Loucy (cell line): ENCODE measurements around the gene CACFD1.

Experiments used
- H2AFZ ChIP-seq: fragments of 200-600 bp; sonication (generic); 2 replicates; pipeline ENCODE4 v1.6.0; 2016; ENCODE audit warnings: antibody characterized with exemption, mild to moderate bottlenecking, low read length, moderate library complexity
- H3F3A ChIP-seq: fragments of 200-600 bp; 2 replicates; pipeline ENCODE4 v1.6.0; 2016; ENCODE audit warnings: antibody characterized with exemption, low read depth, mild to moderate bottlenecking
- H3K27me3 ChIP-seq: fragments of 200-600 bp; sonication (generic); 2 replicates; pipeline ENCODE4 v1.6.1; 2014; ENCODE audit warnings: low read length, mild to moderate bottlenecking; ENCODE audit not compliant: insufficient read depth, poor library complexity, severe bottlenecking
- H3K36me3 ChIP-seq: fragments of 200-600 bp; sonication (generic); 2 replicates; pipeline ENCODE4 v1.6.1; 2016; ENCODE audit warnings: low read length; ENCODE audit not compliant: insufficient read depth
- H3K4me1 ChIP-seq: fragments of 200-600 bp; sonication (generic); 2 replicates; pipeline ENCODE4 v1.5.1; 2014; ENCODE audit warnings: low read length, mild to moderate bottlenecking; ENCODE audit not compliant: insufficient read depth, poor library complexity, severe bottlenecking
- H3K4me2 ChIP-seq: fragments of 200-600 bp; sonication (generic); 2 replicates; pipeline ENCODE4 v1.6.0; 2014; ENCODE audit warnings: antibody characterized with exemption, low read length, low read depth, mild to moderate bottlenecking; ENCODE audit not compliant: poor library complexity, severe bottlenecking
- H3K4me3 ChIP-seq: fragments of 200-600 bp; sonication (generic); 2 replicates; pipeline ENCODE4 v1.5.1; 2014; ENCODE audit warnings: low read length, mild to moderate bottlenecking, mixed read lengths; ENCODE audit not compliant: poor library complexity, severe bottlenecking
- H3K79me2 ChIP-seq: fragments of 200-600 bp; sonication (generic); 2 replicates; pipeline ENCODE4 v1.6.1; 2014; ENCODE audit warnings: low read length; ENCODE audit not compliant: insufficient read depth
- H3K9ac ChIP-seq: fragments of 200-600 bp; sonication (generic); 2 replicates; pipeline ENCODE4 v1.6.0; 2014; ENCODE audit warnings: mild to moderate bottlenecking, low read depth, low read length, moderate library complexity; ENCODE audit not compliant: poor library complexity, severe bottlenecking
- H3K9me2 ChIP-seq: fragments of 200-600 bp; sonication (generic); replicated peaks from 2 replicates; pipeline ENCODE4 v1.6.1; 2016; ENCODE audit warnings: low read depth, low read length, mixed read lengths
- H3K9me3 ChIP-seq: fragments of 200-600 bp; sonication (generic); 2 replicates; pipeline ENCODE4 v1.6.1; 2014; ENCODE audit warnings: mild to moderate bottlenecking, antibody characterized with exemption, low read length, low read depth; ENCODE audit not compliant: insufficient read depth
- H4K20me1 ChIP-seq: fragments of 200-600 bp; sonication (generic); 2 replicates; pipeline ENCODE4 v1.6.0; 2014; ENCODE audit warnings: antibody characterized with exemption, low read length, mild to moderate bottlenecking; ENCODE audit not compliant: insufficient read depth, poor library complexity, severe bottlenecking
- EZH2phosphoT487 ChIP-seq: fragments of 200-600 bp; IDR thresholded peaks from 2 replicates; pipeline ENCODE4 v1.6.1; 2018; ENCODE audit warnings: antibody characterized with exemption, mild to moderate bottlenecking, moderate library complexity, borderline replicate concordance
- TF ChIP-seq, protein P1 (sequence below): fragments of 200-600 bp; sonication (generic); conservative IDR thresholded peaks from 2 replicates; pipeline ENCODE4 v1.5.1; 2014; ENCODE audit warnings: mild to moderate bottlenecking, antibody characterized with exemption, low read length

Gene CACFD1

DNA sequence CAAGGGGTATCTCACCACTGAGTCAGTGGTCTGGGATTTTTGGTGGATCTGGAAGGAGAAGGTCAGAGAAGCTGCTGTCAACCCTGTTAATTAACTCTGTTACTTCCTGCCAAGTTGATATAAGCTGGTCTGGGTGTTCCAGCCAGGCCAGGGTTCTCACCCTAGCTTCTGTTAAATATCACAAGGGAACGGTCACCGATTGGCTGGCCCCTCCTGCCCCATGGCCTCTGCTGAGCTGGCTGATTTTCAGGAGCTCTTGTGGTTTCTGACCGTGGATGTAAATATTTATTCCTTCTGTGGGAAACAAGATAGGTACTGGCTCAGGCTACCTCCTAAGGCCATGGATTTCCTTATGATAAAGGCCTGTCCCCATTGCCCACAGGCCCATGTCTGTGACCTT, 36.6 kb upstream of the CACFD1 start:
- Histone ChIP-seq H3K4me1 (peaks cover 10% of the 10 kb centered on the region), H3K9ac (no peak overlapping the region), H3K9me3 (no peaks in the 10 kb centered on the region; the same call in 1 of the 2 replicates), H3K79me2 (0 out of 2 replicates have a peak, but pooled peaks cover 2% of the 10 kb centered on the region), H2AFZ (no peak overlapping the region), H3K27me3 (no peaks in the 10 kb centered on the region), H3K4me3 (no peak overlapping the region), H4K20me1 (no peaks in the 10 kb centered on the region), H3F3A (no peaks in the 10 kb centered on the region), H3K36me3 (no peaks in the 10 kb centered on the region), H3K9me2 (no peaks in the 10 kb centered on the region), H3K4me2 (no peak overlapping the region)
- TF ChIP-seq, protein P1, sequence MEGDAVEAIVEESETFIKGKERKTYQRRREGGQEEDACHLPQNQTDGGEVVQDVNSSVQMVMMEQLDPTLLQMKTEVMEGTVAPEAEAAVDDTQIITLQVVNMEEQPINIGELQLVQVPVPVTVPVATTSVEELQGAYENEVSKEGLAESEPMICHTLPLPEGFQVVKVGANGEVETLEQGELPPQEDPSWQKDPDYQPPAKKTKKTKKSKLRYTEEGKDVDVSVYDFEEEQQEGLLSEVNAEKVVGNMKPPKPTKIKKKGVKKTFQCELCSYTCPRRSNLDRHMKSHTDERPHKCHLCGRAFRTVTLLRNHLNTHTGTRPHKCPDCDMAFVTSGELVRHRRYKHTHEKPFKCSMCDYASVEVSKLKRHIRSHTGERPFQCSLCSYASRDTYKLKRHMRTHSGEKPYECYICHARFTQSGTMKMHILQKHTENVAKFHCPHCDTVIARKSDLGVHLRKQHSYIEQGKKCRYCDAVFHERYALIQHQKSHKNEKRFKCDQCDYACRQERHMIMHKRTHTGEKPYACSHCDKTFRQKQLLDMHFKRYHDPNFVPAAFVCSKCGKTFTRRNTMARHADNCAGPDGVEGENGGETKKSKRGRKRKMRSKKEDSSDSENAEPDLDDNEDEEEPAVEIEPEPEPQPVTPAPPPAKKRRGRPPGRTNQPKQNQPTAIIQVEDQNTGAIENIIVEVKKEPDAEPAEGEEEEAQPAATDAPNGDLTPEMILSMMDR, result no peak
- TF ChIP-seq EZH2phosphoT487, result no peak

DNA sequence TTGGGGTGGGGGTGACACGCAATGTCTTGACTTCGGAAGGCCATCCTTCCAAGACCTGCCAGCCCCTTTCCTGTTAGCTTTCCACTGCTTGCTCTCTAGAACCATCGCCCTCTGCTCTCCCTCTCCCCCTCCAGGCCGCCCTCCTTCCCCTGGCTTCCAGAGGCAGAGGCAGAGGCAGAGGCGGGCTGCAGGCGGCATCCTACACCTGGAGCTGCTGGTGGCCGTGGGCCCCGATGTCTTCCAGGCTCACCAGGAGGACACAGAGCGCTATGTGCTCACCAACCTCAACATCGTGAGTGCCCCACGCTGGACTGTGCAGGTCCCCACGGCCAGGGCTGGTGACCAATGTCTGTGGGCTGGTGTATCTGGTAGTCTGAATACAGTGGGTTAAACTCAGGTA, 35.6 kb upstream of the CACFD1 start:
- no peaks in the 10 kb centered on the region for H3F3A ChIP-seq
- no peak overlapping the region for H2AFZ ChIP-seq
- H3K27me3 ChIP-seq, result no peaks in the 10 kb centered on the region
- no peak overlapping the region for H3K4me3 ChIP-seq
- TF ChIP-seq, protein P1, result no peak
- TF ChIP-seq EZH2phosphoT487, result no peak
- H3K36me3 ChIP-seq, result no peaks in the 10 kb centered on the region
- no peaks in the 10 kb centered on the region for H3K9me2 ChIP-seq
- no peak overlapping the region for H3K4me2 ChIP-seq
- no peaks in the 10 kb centered on the region for H3K79me2 ChIP-seq
- H3K9me3 ChIP-seq, result no peaks in the 10 kb centered on the region; the same call in 1 of the 2 replicates
- H3K9ac ChIP-seq, result no peak overlapping the region
- peaks cover under 1% of the 10 kb centered on the region for H3K4me1 ChIP-seq
- H4K20me1 ChIP-seq, result no peaks in the 10 kb centered on the region

DNA sequence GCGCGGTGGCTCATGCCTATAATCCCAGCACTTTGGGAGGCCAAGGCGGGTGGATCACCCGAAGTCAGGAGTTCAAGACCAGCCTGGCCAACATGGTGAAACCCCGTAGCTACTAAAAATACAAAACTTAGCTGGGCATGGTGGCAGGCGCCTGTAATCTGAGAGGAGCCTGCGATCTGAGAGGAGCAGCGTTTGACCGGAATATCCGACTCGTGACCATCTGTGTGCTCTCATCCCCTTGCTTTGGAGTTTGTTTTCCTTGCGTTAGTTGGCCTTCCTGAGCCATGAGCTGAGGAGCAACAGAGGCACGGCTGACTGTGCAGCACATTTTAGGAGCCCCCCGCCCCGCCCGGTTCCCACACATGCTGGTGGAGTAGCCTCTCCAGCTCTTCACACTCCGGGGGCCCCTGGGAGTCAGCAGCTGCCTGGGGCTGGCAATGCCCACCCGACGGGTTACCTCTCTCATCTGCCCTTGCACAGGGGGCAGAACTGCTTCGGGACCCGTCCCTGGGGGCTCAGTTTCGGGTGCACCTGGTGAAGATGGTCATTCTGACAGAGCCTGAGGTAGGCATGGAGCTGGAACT, 34.6 kb upstream of the CACFD1 start:
- no peaks in the 10 kb centered on the region for H3K9me2 ChIP-seq
- H3K4me1 ChIP-seq, result no peaks in the 10 kb centered on the region
- TF ChIP-seq, protein P1, result no peak
- no peak for TF ChIP-seq EZH2phosphoT487
- H3K27me3 ChIP-seq, result no peaks in the 10 kb centered on the region
- H4K20me1 ChIP-seq, result no peaks in the 10 kb centered on the region
- no peaks in the 10 kb centered on the region for H3K36me3 ChIP-seq
- H3K4me2 ChIP-seq, result no peak overlapping the region
- no peak overlapping the region for H3K9ac ChIP-seq
- H3K79me2 ChIP-seq, result no peaks in the 10 kb centered on the region
- no peaks in the 10 kb centered on the region for H3F3A ChIP-seq
- no peak overlapping the region for H3K4me3 ChIP-seq
- no peaks in the 10 kb centered on the region; the same call in 1 of the 2 replicates for H3K9me3 ChIP-seq
- H2AFZ ChIP-seq, result no peak overlapping the region
